NT2/D1 (cell line): ENCODE measurements around the gene INPP4A.

ENCODE experiments used
- DNase-seq: peaks from one replicate; pipeline ENCODE4 v3.0.0-alpha.2; 2011; ENCODE audit warnings: low read depth, low spot score
- H3K27me3 ChIP-seq: 2 replicates; pipeline ENCODE4 v1.6.0; 2011; ENCODE audit warnings: mild to moderate bottlenecking; ENCODE audit not compliant: insufficient read length, insufficient read depth
- H3K36me3 ChIP-seq: 2 replicates; pipeline ENCODE4 v1.6.1; 2011; ENCODE audit warnings: mild to moderate bottlenecking, low read length, mixed read lengths; ENCODE audit not compliant: insufficient read depth, insufficient read length
- H3K4me1 ChIP-seq: 2 replicates; pipeline ENCODE4 v1.5.1; 2011; ENCODE audit not compliant: insufficient read depth, insufficient read length
- H3K4me3 ChIP-seq: 2 replicates; pipeline ENCODE4 v1.5.1; 2011; ENCODE audit warnings: low read depth; ENCODE audit not compliant: insufficient read length
- H3K9ac ChIP-seq: 2 replicates; pipeline ENCODE4 v1.6.0; 2011; ENCODE audit warnings: low read depth; ENCODE audit not compliant: insufficient read length
- H3K9me3 ChIP-seq: 2 replicates; pipeline ENCODE4 v1.5.1; 2011; ENCODE audit warnings: mild to moderate bottlenecking, low read length; ENCODE audit not compliant: insufficient read depth
- SUZ12 ChIP-seq: IDR thresholded peaks from 2 replicates; pipeline ENCODE4 v1.6.1; 2011; ENCODE audit not compliant: insufficient read length, insufficient read depth; ENCODE audit errors: extremely low read depth
- YY1 ChIP-seq: IDR thresholded peaks from 2 replicates; pipeline ENCODE4 v1.6.1; 2011; ENCODE audit not compliant: insufficient read length, insufficient read depth
- ZNF274 ChIP-seq: IDR thresholded peaks from 2 replicates; pipeline ENCODE4 v1.6.1; 2011; ENCODE audit warnings: mild to moderate bottlenecking, low read depth, low read length

The INPP4A gene

GRCh38 chr2:98541489-98541888 lies 96.8 kb downstream of the INPP4A start:
- no peaks in the 10 kb centered on the region for H3K27me3 ChIP-seq
- no peak for TF ChIP-seq YY1
- TF ChIP-seq ZNF274 = no peak
- TF ChIP-seq SUZ12 = no peak
- no peak overlapping the region for H3K4me3 ChIP-seq
- H3K36me3 ChIP-seq = peaks cover 82% of the 10 kb centered on the region
- H3K4me1 ChIP-seq = no peaks in the 10 kb centered on the region
- H3K9ac ChIP-seq = no peak overlapping the region
- DNase-seq = no peak
- H3K9me3 ChIP-seq = no peaks in the 10 kb centered on the region

GRCh38 chr2:98541906-98542305 lies 97.2 kb downstream of the INPP4A start:
- Histone ChIP-seq H3K27me3 (no peaks in the 10 kb centered on the region), H3K4me3 (no peak overlapping the region), H3K36me3 (peaks cover 82% of the 10 kb centered on the region), H3K9me3 (no peaks in the 10 kb centered on the region), H3K4me1 (no peaks in the 10 kb centered on the region), H3K9ac (no peak overlapping the region)
- no peak for DNase-seq
- TF ChIP-seq YY1 = no peak
- no peak for TF ChIP-seq ZNF274
- TF ChIP-seq SUZ12 = no peak

DNA sequence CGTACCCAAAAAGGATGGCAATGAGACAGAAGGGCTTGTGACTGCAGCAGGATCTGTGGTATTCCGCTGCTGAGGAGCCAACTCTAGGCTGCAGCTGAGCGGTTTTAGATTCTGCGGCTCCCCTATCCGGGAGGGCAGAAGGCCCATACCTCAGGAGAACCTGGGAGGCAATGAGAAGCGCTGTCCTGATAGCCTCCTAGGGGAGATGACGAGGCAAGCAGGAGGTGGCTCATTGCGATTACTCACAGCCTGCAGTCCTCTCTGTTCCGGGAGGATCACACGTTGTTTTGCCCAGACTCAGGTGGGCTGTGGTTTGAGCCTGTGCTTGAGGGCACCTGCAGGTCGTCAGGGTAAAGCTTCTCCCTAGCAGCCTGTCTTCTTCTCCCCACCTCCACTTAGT lies 98.6 kb downstream of the INPP4A start:
- Histone ChIP-seq H3K4me1 (no peaks in the 10 kb centered on the region), H3K9ac (no peak overlapping the region), H3K27me3 (no peaks in the 10 kb centered on the region), H3K4me3 (no peak overlapping the region), H3K36me3 (peaks cover 81% of the 10 kb centered on the region), H3K9me3 (no peaks in the 10 kb centered on the region)
- DNase-seq = no peak
- TF ChIP-seq SUZ12 (no peak), YY1 (no peak), ZNF274 (no peak)

- Histone ChIP-seq H3K36me3 (peaks cover 77% of the 10 kb centered on the region), H3K4me1 (no peaks in the 10 kb centered on the region), H3K9me3 (no peaks in the 10 kb centered on the region)
Observed at GRCh38 chr2:98543842-98544241, 99.2 kb downstream of the INPP4A start.

GRCh38 chr2:98545591-98545990 lies 100.9 kb downstream of the INPP4A start:
- peaks cover 75% of the 10 kb centered on the region for H3K36me3 ChIP-seq
- H3K4me3 ChIP-seq = no peak overlapping the region
- no peaks in the 10 kb centered on the region for H3K27me3 ChIP-seq
- no peak for DNase-seq
- TF ChIP-seq ZNF274 (no peak), SUZ12 (no peak), YY1 (no peak)
- no peaks in the 10 kb centered on the region for H3K9me3 ChIP-seq
- no peak overlapping the region for H3K9ac ChIP-seq
- no peaks in the 10 kb centered on the region for H3K4me1 ChIP-seq

More at GRCh38 chr2:98543842-98544241, 99.2 kb downstream of the INPP4A start:
- DNase-seq = no peak
- Histone ChIP-seq H3K4me3 (no peak overlapping the region), H3K27me3 (no peaks in the 10 kb centered on the region), H3K9ac (no peak overlapping the region)
- TF ChIP-seq SUZ12 (no peak), ZNF274 (no peak), YY1 (no peak)

DNA sequence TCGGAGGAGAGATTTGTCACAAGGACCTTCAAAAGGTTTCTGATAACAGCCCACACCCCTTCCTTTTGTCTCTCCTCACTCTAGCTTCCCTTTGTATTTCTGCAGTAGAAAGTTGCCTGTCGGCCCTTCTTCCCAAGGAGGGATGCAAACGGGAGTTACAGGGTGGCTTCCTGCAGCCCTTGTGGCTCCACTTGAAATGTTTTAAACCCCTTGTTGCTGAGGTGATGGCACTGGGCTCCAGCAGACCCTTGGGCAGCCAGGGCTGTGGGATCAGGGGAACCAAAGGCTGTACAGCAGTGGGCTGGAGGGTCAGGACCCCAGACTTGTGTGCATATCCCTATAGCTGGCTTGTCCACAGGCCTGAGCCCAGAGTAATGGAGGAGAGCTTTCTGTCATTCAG lies 101.5 kb downstream of the INPP4A start:
- no peak overlapping the region for H3K9ac ChIP-seq
- no peak overlapping the region for H3K4me3 ChIP-seq
- no peaks in the 10 kb centered on the region for H3K9me3 ChIP-seq
- no peaks in the 10 kb centered on the region for H3K4me1 ChIP-seq
- H3K27me3 ChIP-seq = no peaks in the 10 kb centered on the region
- no peak for TF ChIP-seq YY1
- no peak for TF ChIP-seq SUZ12
- no peak for TF ChIP-seq ZNF274
- peaks cover 78% of the 10 kb centered on the region for H3K36me3 ChIP-seq
- no peak for DNase-seq

- TF ChIP-seq YY1 = no peak
- no peak for TF ChIP-seq SUZ12
- no peak for TF ChIP-seq ZNF274
- Histone ChIP-seq H3K4me1 (no peaks in the 10 kb centered on the region), H3K27me3 (no peaks in the 10 kb centered on the region), H3K36me3 (peaks cover 84% of the 10 kb centered on the region), H3K9me3 (no peaks in the 10 kb centered on the region), H3K9ac (no peak overlapping the region), H3K4me3 (no peak overlapping the region)
- no peak for DNase-seq
Observed at GRCh38 chr2:98547092-98547790, 102.6 kb downstream of the INPP4A start.
